ENCODE measurements around the gene PLPPR2. TPM values are rescaled to one million over a fixed set of nuclear protein-coding genes. Genes with fewer than 3 reads are reported as not detected.
"Not testable (repeated sequence)": the region's sequence is repeated elsewhere in the genome, so short reads cannot be mapped to it uniquely, and the experiment has no call there.

The PLPPR2 gene
- total RNA-seq, 1 experiment from 2014 or later: 5.2 TPM

- DNase-seq (ENCODE audit: low read depth): no peak
These were observed 41.9 kb downstream of the PLPPR2 start for GRCh38 chr19:11397089-11397610.

- no peak for DNase-seq (ENCODE audit: low read depth)
These were observed 44.4 kb downstream of the PLPPR2 start for GRCh38 chr19:11399667-11400066.

- DNase-seq (ENCODE audit: low read depth): no peak
These were observed 45.6 kb downstream of the PLPPR2 start for GRCh38 chr19:11400798-11401197.

GRCh38 chr19:11401808-11402543 is 46.7 kb downstream of the PLPPR2 start:
- DNase-seq (ENCODE audit: low read depth): no peak

GRCh38 chr19:11404588-11405222 is 49.5 kb downstream of the PLPPR2 start:
- no peak for DNase-seq (ENCODE audit: low read depth)

- peak; percentile 37 for DNase-seq (ENCODE audit: low read depth)
These were observed 50.8 kb downstream of the PLPPR2 start for GRCh38 chr19:11405846-11406643.

- not testable (repeated sequence) for DNase-seq (ENCODE audit: low read depth)
These were observed 51.5 kb downstream of the PLPPR2 start for GRCh38 chr19:11406703-11407236.

- no peak for DNase-seq (ENCODE audit: low read depth)
These were observed 53.4 kb downstream of the PLPPR2 start for GRCh38 chr19:11408591-11408990.

GRCh38 chr19:11410682-11411081 is 55.5 kb downstream of the PLPPR2 start:
- DNase-seq (ENCODE audit: low read depth): peak; percentile 79

- no peak for DNase-seq (ENCODE audit: low read depth)
These were observed 59.3 kb downstream of the PLPPR2 start for GRCh38 chr19:11414544-11414943.

Other genes with a start within 250 kb of the PLPPR2 start
- gene SPC24, start 199.7 kb upstream of the PLPPR2 start, total RNA-seq (2014; rRNA removed; shearing (Covaris generic)): 54.7 and 94.6 TPM in 2 replicates
- 49.0 and 75.1 TPM in 2 replicates for gene KANK2, start 157.9 kb upstream of the PLPPR2 start, total RNA-seq (2014; rRNA removed; shearing (Covaris generic))
- not detected in 2 replicates for gene ANGPTL8, start 115.8 kb upstream of the PLPPR2 start, total RNA-seq (2014; rRNA removed; shearing (Covaris generic))
- gene DOCK6, start 92.9 kb upstream of the PLPPR2 start, total RNA-seq (2014; rRNA removed; shearing (Covaris generic)): 2.9 and 4.3 TPM in 2 replicates
- not detected in 2 replicates for gene TSPAN16, start 59.3 kb upstream of the PLPPR2 start, total RNA-seq (2014; rRNA removed; shearing (Covaris generic))
- gene RAB3D, start 15.8 kb upstream of the PLPPR2 start, total RNA-seq (2014; rRNA removed; shearing (Covaris generic)): 0.86 and 1.2 TPM in 2 replicates
- 124 and 181 TPM in 2 replicates for gene TMEM205, start 9.2 kb upstream of the PLPPR2 start, total RNA-seq (2014; rRNA removed; shearing (Covaris generic))
- gene CCDC159, start 8.9 kb upstream of the PLPPR2 start, total RNA-seq (2014; rRNA removed; shearing (Covaris generic)): 0.63 and 0.68 TPM in 2 replicates
- gene SWSAP1, start 19.2 kb downstream of the PLPPR2 start, total RNA-seq (2014; rRNA removed; shearing (Covaris generic)): 0.57 and 1.4 TPM in 2 replicates
- 1.7 and 2.8 TPM in 2 replicates for gene EPOR, start 28.9 kb downstream of the PLPPR2 start, total RNA-seq (2014; rRNA removed; shearing (Covaris generic))
- gene RGL3, start 63.9 kb downstream of the PLPPR2 start, total RNA-seq (2014; rRNA removed; shearing (Covaris generic)): not detected in 2 replicates
- gene ODAD3, start 79.7 kb downstream of the PLPPR2 start, total RNA-seq (2014; rRNA removed; shearing (Covaris generic)): not detected in 2 replicates
- gene PRKCSH, start 80.2 kb downstream of the PLPPR2 start, total RNA-seq (2014; rRNA removed; shearing (Covaris generic)): 83.6 and 85.8 TPM in 2 replicates
- gene ELAVL3, start 125.6 kb downstream of the PLPPR2 start, total RNA-seq (2014; rRNA removed; shearing (Covaris generic)): not detected in 2 replicates
- 6.3 and 10.3 TPM in 2 replicates for gene ZNF653, start 150.4 kb downstream of the PLPPR2 start, total RNA-seq (2014; rRNA removed; shearing (Covaris generic))
- 66.3 and 96.0 TPM in 2 replicates for gene ECSIT, start 173.7 kb downstream of the PLPPR2 start, total RNA-seq (2014; rRNA removed; shearing (Covaris generic))
- gene CNN1, start 183.4 kb downstream of the PLPPR2 start, total RNA-seq (2014; rRNA removed; shearing (Covaris generic)): 7.2 and 9.3 TPM in 2 replicates
- 79.0 and 99.9 TPM in 2 replicates for gene ELOF1, start 203.8 kb downstream of the PLPPR2 start, total RNA-seq (2014; rRNA removed; shearing (Covaris generic))
- 0.45 and 0.97 TPM in 2 replicates for gene ACP5, start 222.2 kb downstream of the PLPPR2 start, total RNA-seq (2014; rRNA removed; shearing (Covaris generic))
- 15.4 and 23.0 TPM in 2 replicates for gene ZNF627, start 242.1 kb downstream of the PLPPR2 start, total RNA-seq (2014; rRNA removed; shearing (Covaris generic))